Measurements from ENCODE around the gene CHST11. TPM values are rescaled to one million over a fixed set of nuclear protein-coding genes. Genes with fewer than 3 reads are reported as not detected.

Gene CHST11
- total RNA-seq, 3 donors from 2014 or later, result 12.5 to 16.4 (median 15.5) TPM

DNA sequence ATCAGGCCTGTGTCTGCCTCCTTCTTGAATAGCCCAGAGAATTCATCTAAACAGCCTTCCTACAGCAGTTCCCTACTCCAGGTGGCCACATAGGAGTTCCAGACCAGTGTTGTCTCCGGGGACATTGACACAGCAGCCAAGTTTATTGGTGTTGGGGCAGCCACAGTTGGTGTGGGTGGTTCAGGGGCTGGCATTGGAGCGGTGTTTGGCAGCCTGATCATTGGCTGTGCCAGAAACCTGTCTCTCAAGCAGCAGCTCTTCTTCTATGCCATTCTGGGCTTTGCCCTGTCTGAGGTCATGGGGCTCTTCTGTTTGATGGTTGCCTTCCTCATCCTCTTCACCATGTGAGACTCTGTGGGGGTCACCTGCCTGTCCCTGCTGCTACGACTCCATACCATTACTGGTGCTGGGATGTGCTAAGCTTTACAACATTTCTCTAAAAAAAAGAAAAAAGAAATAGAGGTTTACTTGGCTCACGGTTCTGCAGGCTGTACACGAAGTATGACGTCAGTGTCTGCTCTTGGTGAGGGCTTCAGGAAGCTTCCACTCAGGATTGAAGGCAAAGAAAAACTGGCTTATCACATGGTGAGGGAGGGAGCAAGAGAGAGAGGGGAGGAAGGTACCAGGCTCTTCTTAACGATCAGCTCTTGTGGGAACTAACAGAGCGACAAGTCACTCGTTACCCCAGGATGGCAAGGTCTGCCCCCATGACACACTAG, 57.5 kb downstream of the CHST11 start:
- TF ChIP-seq POLR2A (IDR thresholded peaks at IDR 0.05) (no peak), CTCF (IDR thresholded peaks at IDR 0.05) (no peak), POLR2AphosphoS5 (IDR thresholded peaks at IDR 0.05) (no peak)

DNA sequence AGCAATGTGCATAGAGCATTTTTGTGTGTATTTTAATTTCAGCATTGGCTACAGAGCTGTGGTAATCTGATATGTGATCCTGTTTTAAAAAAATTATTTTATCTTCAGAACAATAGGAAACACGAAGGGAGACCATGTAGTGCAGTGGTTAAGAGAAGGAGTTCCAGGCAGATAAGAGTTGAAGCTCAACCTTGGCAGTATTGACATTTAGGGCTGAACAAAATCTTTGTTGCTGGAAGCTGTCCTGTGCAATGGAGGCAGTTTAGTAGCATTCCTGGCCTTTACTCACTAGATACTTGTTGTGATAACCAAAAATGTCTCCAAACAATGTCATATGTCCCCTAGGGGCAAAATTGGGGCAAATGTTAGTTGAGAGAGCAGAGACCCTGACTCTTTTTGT, 59.2 kb downstream of the CHST11 start:
- no peak overlapping the region for H3K27ac ChIP-seq
- no peaks in the 10 kb centered on the region for H3K4me1 ChIP-seq
- H3K27me3 ChIP-seq, result no peaks in the 10 kb centered on the region
- TF ChIP-seq CTCF (IDR thresholded peaks at IDR 0.05), result no peak
- TF ChIP-seq POLR2A (IDR thresholded peaks at IDR 0.05), result no peak
- TF ChIP-seq POLR2AphosphoS5 (IDR thresholded peaks at IDR 0.05), result no peak
- H3K9me3 ChIP-seq, result no peaks in the 10 kb centered on the region
- no peaks in the 10 kb centered on the region for H3K36me3 ChIP-seq
- no peak for DNase-seq (ENCODE audit: low spot score in 2 of 2)
- H3K4me3 ChIP-seq, result no peak overlapping the region
- intact Hi-C loops (cut with DNase I; ENCODE audit: low total_unique reads), result no loop called here

More for the DNA sequence above, 57.5 kb downstream of the CHST11 start:
- no peaks in the 10 kb centered on the region for H3K27me3 ChIP-seq
- no peak for DNase-seq (ENCODE audit: low spot score in 2 of 2)
- intact Hi-C loops (cut with DNase I; ENCODE audit: low total_unique reads), result no loop called here
- no peak overlapping the region for H3K27ac ChIP-seq
- H3K4me3 ChIP-seq, result no peak overlapping the region
- H3K9me3 ChIP-seq, result no peaks in the 10 kb centered on the region
- no peaks in the 10 kb centered on the region for H3K36me3 ChIP-seq
- H3K4me1 ChIP-seq, result no peaks in the 10 kb centered on the region

- Histone ChIP-seq H3K36me3 (no peaks in the 10 kb centered on the region), H3K4me3 (no peak overlapping the region), H3K4me1 (no peaks in the 10 kb centered on the region), H3K27ac (no peak overlapping the region), H3K9me3 (no peaks in the 10 kb centered on the region), H3K27me3 (no peaks in the 10 kb centered on the region)
- intact Hi-C loops (cut with DNase I; ENCODE audit: low total_unique reads), result no loop called here
- no peak for TF ChIP-seq POLR2A (IDR thresholded peaks at IDR 0.05)
- no peak for TF ChIP-seq POLR2AphosphoS5 (IDR thresholded peaks at IDR 0.05)
- TF ChIP-seq CTCF (IDR thresholded peaks at IDR 0.05), result no peak
- no peak for DNase-seq (ENCODE audit: low spot score in 2 of 2)
Observed at GRCh38 chr12:104516821-104517220, 60.1 kb downstream of the CHST11 start.

GRCh38 chr12:104517880-104518279, 61.1 kb downstream of the CHST11 start:
- Histone ChIP-seq H3K27ac (no peak overlapping the region), H3K36me3 (no peaks in the 10 kb centered on the region), H3K4me3 (no peak overlapping the region), H3K4me1 (no peaks in the 10 kb centered on the region), H3K27me3 (no peaks in the 10 kb centered on the region), H3K9me3 (no peaks in the 10 kb centered on the region)
- DNase-seq (ENCODE audit: low spot score in 2 of 2), result no peak
- intact Hi-C loops (cut with DNase I; ENCODE audit: low total_unique reads), result no loop called here
- no peak for TF ChIP-seq POLR2AphosphoS5 (IDR thresholded peaks at IDR 0.05)
- no peak for TF ChIP-seq CTCF (IDR thresholded peaks at IDR 0.05)
- TF ChIP-seq POLR2A (IDR thresholded peaks at IDR 0.05), result no peak

DNA sequence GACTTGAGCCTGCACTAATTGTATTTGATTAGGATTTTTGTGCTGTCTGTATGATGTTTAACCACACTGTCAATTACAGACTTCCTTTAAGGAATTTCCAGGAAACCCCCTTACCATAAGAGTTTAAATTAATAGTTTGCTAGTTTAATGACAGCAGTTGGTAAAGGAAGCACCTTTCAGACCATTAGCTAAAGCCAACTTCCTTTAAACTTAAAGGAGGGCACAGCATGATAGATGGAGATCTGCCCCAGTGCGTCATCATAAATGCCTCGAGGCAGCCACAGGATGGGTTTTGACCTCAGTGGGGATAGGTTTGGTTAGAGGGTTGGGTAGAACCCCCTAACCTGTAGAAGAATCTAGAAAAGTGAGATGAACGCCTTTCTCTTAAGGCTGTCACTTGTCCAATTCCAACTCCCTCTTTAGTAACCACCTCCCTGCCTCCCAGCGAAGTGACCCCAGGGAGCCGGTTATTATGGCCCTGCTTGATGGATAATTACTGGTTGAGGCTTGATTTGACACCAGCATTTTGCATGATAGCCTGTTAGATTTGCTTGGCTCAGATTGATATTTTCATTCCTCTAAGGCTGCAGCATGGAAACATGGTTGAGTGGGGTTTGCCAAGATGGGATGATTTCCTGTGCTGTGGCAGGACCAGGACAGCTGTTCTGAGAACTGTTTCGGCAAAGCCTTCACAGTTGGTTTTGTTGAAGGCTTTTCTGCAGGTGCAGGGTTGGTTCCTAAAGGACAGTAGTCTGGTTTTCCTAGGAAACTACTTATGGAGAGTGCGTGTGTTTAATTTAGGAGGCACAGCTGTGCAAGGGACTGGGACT, 62.7 kb downstream of the CHST11 start:
- TF ChIP-seq CTCF (IDR thresholded peaks at IDR 0.05), result no peak
- no peak for TF ChIP-seq POLR2A (IDR thresholded peaks at IDR 0.05)
- no peak for TF ChIP-seq POLR2AphosphoS5 (IDR thresholded peaks at IDR 0.05)
- no peaks in the 10 kb centered on the region for H3K27me3 ChIP-seq

More for the DNA sequence above, 62.7 kb downstream of the CHST11 start:
- DNase-seq (ENCODE audit: low spot score in 2 of 2), result no peak
- no peak overlapping the region for H3K27ac ChIP-seq
- no peak overlapping the region for H3K4me3 ChIP-seq
- intact Hi-C loops (cut with DNase I; ENCODE audit: low total_unique reads), result no loop called here
- H3K4me1 ChIP-seq, result no peaks in the 10 kb centered on the region
- no peaks in the 10 kb centered on the region for H3K9me3 ChIP-seq
- H3K36me3 ChIP-seq, result no peaks in the 10 kb centered on the region

All from breast epithelium (tissue), 4 donors.